Upper lobe of left lung (tissue), 4 donors: ENCODE measurements around the gene OVAAL.

ENCODE experiments used
- CTCF ChIP-seq, 6 experiments: fragments of 450-650 bp in 4 of 6; fragments of 200-600 bp in 2 of 6; sonication (generic) in 2 of 6; IDR thresholded peaks; one replicate each; pipeline ENCODE4 v1.5.1; 2016 to 2019; ENCODE audit warnings: antibody characterized with exemption in 6 of 6
- POLR2A ChIP-seq, 4 donors: fragments of 450-650 bp; IDR thresholded peaks; one replicate each; pipeline ENCODE4 v1.5.1; 2016 to 2017; ENCODE audit warnings: antibody characterized with exemption in 4 of 4, mild to moderate bottlenecking in 2 of 4
- POLR2AphosphoS5 ChIP-seq, 2 donors: sonication (generic); formaldehyde crosslinking; IDR thresholded peaks; one replicate each; pipeline ENCODE4 v1.5.1; 2017; ENCODE audit warnings: antibody characterized with exemption in 2 of 2

DNA sequence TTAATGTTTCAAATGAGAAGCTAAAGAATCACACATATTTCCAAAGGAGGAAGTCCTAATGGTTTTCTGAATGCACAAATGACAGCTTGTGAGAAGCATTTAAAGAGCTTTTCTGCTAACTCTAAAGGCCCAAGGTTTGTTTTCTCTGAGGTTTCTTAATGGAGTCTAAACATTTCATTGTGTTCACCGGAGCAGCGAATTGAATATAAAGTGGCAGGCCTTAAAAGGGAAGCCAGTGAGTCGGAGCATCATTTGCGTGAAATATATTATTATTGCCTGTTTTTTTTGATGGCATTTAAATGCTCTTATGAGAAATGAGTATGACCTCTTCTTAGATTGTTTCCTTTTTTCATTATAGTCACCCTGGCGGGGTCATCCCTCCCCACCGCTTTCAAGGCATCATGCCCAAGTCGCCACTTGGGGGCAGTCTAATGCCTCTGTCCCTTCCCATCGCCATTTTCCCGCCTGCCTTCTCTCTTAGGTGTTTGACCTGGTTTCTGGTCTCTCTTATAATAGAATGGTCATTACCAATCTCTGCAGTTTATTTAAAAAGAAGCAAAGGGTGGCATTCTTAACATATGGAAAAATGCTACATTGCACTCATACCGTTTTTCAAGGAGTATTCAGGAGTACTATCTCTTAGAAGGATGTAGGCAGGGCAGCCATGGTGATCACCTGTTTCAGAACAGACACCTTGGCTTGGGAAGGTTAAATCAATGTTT, 25.3 kb upstream of the OVAAL start:
- TF ChIP-seq POLR2A (IDR thresholded peaks at IDR 0.05) (no peak), CTCF (IDR thresholded peaks at IDR 0.05) (peak in 5 of 6 experiments; percentile 59 to 86 (median 78)), POLR2AphosphoS5 (IDR thresholded peaks at IDR 0.05) (no peak)
